Small intestine (tissue), 7 donors: ENCODE results near the gene TXNDC16. TPM values are rescaled to one million over a fixed set of nuclear protein-coding genes. Genes with fewer than 3 reads are reported as not detected.

Experiments
- DNase-seq, 2 donors: peaks; one replicate each; pipeline versions ENCODE4 v3.0.0 to v3.0.0-alpha.2; 2013
- FAIRE-seq: peaks from 2 replicates; lab custom pipeline; 2012; peaks lifted over from hg19 to GRCh38; lab: Jason Lieb, UNC
- H3K27ac ChIP-seq, 3 donors: one replicate each; pipeline ENCODE4 v1.5.1; 2013; ENCODE audit warnings: low read length in 2 of 3, mild to moderate bottlenecking in 2 of 3, control low read depth in 1 of 3, inconsistent platforms in 1 of 3, low read depth in 1 of 3, moderate library complexity in 1 of 3
- H3K27me3 ChIP-seq, 3 donors: one replicate each; pipeline ENCODE4 v1.6.1; 2013; ENCODE audit warnings: low read length in 3 of 3, inconsistent platforms in 1 of 3; ENCODE audit not compliant: control insufficient read depth in 3 of 3, insufficient read depth in 3 of 3
- H3K36me3 ChIP-seq, 3 donors: one replicate each; pipeline ENCODE4 v1.6.1; 2013; ENCODE audit warnings: low read length in 3 of 3, inconsistent platforms in 1 of 3, low read depth in 1 of 3, mild to moderate bottlenecking in 1 of 3, moderate library complexity in 1 of 3; ENCODE audit not compliant: control insufficient read depth in 3 of 3, insufficient read depth in 2 of 3
- H3K4me1 ChIP-seq, 3 donors: one replicate each; pipeline ENCODE4 v1.6.1; 2013; ENCODE audit warnings: low read length in 2 of 3, inconsistent platforms in 1 of 3, low read depth in 1 of 3, mild to moderate bottlenecking in 1 of 3, moderate library complexity in 1 of 3; ENCODE audit not compliant: control insufficient read depth in 3 of 3, insufficient read depth in 2 of 3
- H3K4me3 ChIP-seq, 3 donors: one replicate each; pipeline ENCODE4 v1.5.1; 2013; ENCODE audit warnings: low read length in 3 of 3, control low read depth in 1 of 3, inconsistent platforms in 1 of 3, low read depth in 1 of 3, mild to moderate bottlenecking in 1 of 3, moderate library complexity in 1 of 3
- H3K9me3 ChIP-seq, 2 donors: one replicate each; pipeline ENCODE4 v1.6.1; 2013; ENCODE audit warnings: low read depth in 1 of 2, low read length in 1 of 2; ENCODE audit not compliant: control insufficient read depth in 2 of 2, insufficient read depth in 1 of 2
- WGBS, 3 donors: extraction: QIAGEN DNeasy Blood & Tissue Kit; methylation state at CpG; one replicate each; pipeline ENCODE4 v1.1.7; 2013; 5-methylcytosine and 5-hydroxymethylcytosine counted together
- polyA plus RNA-seq, 4 donors: library from polyadenylated mRNA; stranded (reverse) in 3 of 4; unstranded in 1 of 4; fragments of 200-250 nt in 3 of 4; fragments of 120-200 nt in 1 of 4; gene quantifications; one replicate each; pipeline versions ENCODE4 v1.2.1 to v1.2.3, GENCODE V29; 2013
- donor health status: healthy with polysubstance abuse.
- donor health status: control.
- donor health status: control.
- donor health status: Bipolar disorder and iron deficiency.
- donor health status: healthy.

The TXNDC16 gene
- polyA plus RNA-seq, 4 donors = 0.81 to 14.2 (median 2.0) TPM

GRCh38 chr14:52400846-52401245 lies 151.5 kb downstream of the TXNDC16 start:
- Histone ChIP-seq H3K4me3 (no peak overlapping the region), H3K4me1 (peaks cover 0 to 5% (median 0%) of the 10 kb centered on the region in 3 donors), H3K27ac (no peak overlapping the region), H3K9me3 (peaks cover 0 to 3% of the 10 kb centered on the region in 2 donors), H3K27me3 (no peaks in the 10 kb centered on the region), H3K36me3 (no peaks in the 10 kb centered on the region)
- DNase-seq (peak in 1 of 2 donors; percentile 53), FAIRE-seq (no peak)
- 49 to 52% (median 50%) methylated on average over 3 of the region's 3 CpGs for WGBS, 3 donors

GRCh38 chr14:52399921-52400595 lies 152.2 kb downstream of the TXNDC16 start:
- H3K36me3 ChIP-seq = no peaks in the 10 kb centered on the region
- DNase-seq (peak in 1 of 2 donors; percentile 13), FAIRE-seq (no peak)
- no peaks in the 10 kb centered on the region for H3K27me3 ChIP-seq
- WGBS, 3 donors = 45 to 58% (median 53%) methylated on average over 8 of the region's 8 CpGs
- no peak overlapping the region for H3K4me3 ChIP-seq
- peaks cover 0 to 3% of the 10 kb centered on the region in 2 donors for H3K9me3 ChIP-seq
- no peak overlapping the region for H3K27ac ChIP-seq
- peaks cover 0 to 5% (median 0%) of the 10 kb centered on the region in 3 donors for H3K4me1 ChIP-seq

- Histone ChIP-seq H3K9me3 (peaks cover 0 to 3% of the 10 kb centered on the region in 2 donors), H3K27ac (no peak overlapping the region), H3K4me1 (peaks cover 0 to 5% (median 0%) of the 10 kb centered on the region in 3 donors), H3K36me3 (no peaks in the 10 kb centered on the region), H3K4me3 (no peak overlapping the region), H3K27me3 (no peaks in the 10 kb centered on the region)
- no peak for FAIRE-seq
- 89 to 96% (median 91%) methylated on average over 5 of the region's 5 CpGs for WGBS, 3 donors
- DNase-seq = no peak
These were observed 153.2 kb downstream of the TXNDC16 start for GRCh38 chr14:52399104-52399503.

GRCh38 chr14:52397844-52398243 lies 154.5 kb downstream of the TXNDC16 start:
- Histone ChIP-seq H3K9me3 (peaks cover 0 to 3% of the 10 kb centered on the region in 2 donors), H3K27me3 (no peaks in the 10 kb centered on the region), H3K4me1 (peaks cover 0 to 5% (median 0%) of the 10 kb centered on the region in 3 donors), H3K36me3 (no peaks in the 10 kb centered on the region), H3K4me3 (no peak overlapping the region), H3K27ac (no peak overlapping the region)
- no peak for FAIRE-seq
- DNase-seq = no peak
- WGBS, 3 donors = 74 to 94% (median 82%) methylated on average over 5 of the region's 5 CpGs

- peaks cover 0 to 5% (median 0%) of the 10 kb centered on the region in 3 donors for H3K4me1 ChIP-seq
- no peak overlapping the region for H3K4me3 ChIP-seq
- 56 to 82% (median 61%) methylated on average over 3 of the region's 3 CpGs for WGBS, 3 donors
- H3K9me3 ChIP-seq = peaks cover 0 to 3% of the 10 kb centered on the region in 2 donors
- no peak for DNase-seq
- H3K27ac ChIP-seq = no peak overlapping the region
- no peak for FAIRE-seq
- no peaks in the 10 kb centered on the region for H3K36me3 ChIP-seq
- H3K27me3 ChIP-seq = no peaks in the 10 kb centered on the region
These were observed 156.6 kb downstream of the TXNDC16 start for GRCh38 chr14:52395728-52396127.

- Histone ChIP-seq H3K4me3 (no peak overlapping the region), H3K9me3 (peaks cover 0 to under 1% of the 10 kb centered on the region in 2 donors), H3K36me3 (no peaks in the 10 kb centered on the region), H3K27ac (no peak overlapping the region), H3K27me3 (no peaks in the 10 kb centered on the region), H3K4me1 (no peaks in the 10 kb centered on the region)
- 64 to 76% (median 73%) methylated on average over 4 of the region's 4 CpGs for WGBS, 3 donors
- no peak for FAIRE-seq
- DNase-seq = no peak
These were observed 160.3 kb downstream of the TXNDC16 start for GRCh38 chr14:52391881-52392615.

Other genes with a start within 250 kb of the TXNDC16 start
- 1 to 10 TPM in 3 of 4 donors, under 1 TPM in 1; 0.45 to 5.1 (median 2.9) TPM for gene PTGER2, start 238.2 kb downstream of the TXNDC16 start, polyA plus RNA-seq
- gene GPR137C, start 331 bp upstream of the TXNDC16 start, polyA plus RNA-seq = 1 to 10 TPM in 1 of 4 donors, under 1 TPM in 1, not detected in 2; 0.72 to 2.0 TPM
- gene ERO1A, start 143.1 kb upstream of the TXNDC16 start, polyA plus RNA-seq = 10 to 100 TPM in 2 of 4 donors, 1 to 10 TPM in 2; 7.8 to 44.8 (median 14.3) TPM
- 100 to 1,000 TPM in 1 of 4 donors, 10 to 100 TPM in 3; 63.8 to 119 (median 87.7) TPM for gene PSMC6, start 154.7 kb upstream of the TXNDC16 start, polyA plus RNA-seq
- gene STYX, start 177.7 kb upstream of the TXNDC16 start, polyA plus RNA-seq = 10 to 100 TPM in 1 of 4 donors, 1 to 10 TPM in 3; 4.9 to 11.0 (median 6.1) TPM
- 10 to 100 TPM; 13.5 to 43.4 (median 21.6) TPM for gene GNPNAT1, start 239.1 kb upstream of the TXNDC16 start, polyA plus RNA-seq